Activated T-cell treated with anti-CD3 and anti-CD28 coated beads for 4 hours (primary cell): Measurements from ENCODE around the gene SUGCT.

Source experiments
- DNase-seq: peaks from one replicate; pipeline ENCODE4 v3.0.0-alpha.2; 2020

Gene SUGCT

DNA sequence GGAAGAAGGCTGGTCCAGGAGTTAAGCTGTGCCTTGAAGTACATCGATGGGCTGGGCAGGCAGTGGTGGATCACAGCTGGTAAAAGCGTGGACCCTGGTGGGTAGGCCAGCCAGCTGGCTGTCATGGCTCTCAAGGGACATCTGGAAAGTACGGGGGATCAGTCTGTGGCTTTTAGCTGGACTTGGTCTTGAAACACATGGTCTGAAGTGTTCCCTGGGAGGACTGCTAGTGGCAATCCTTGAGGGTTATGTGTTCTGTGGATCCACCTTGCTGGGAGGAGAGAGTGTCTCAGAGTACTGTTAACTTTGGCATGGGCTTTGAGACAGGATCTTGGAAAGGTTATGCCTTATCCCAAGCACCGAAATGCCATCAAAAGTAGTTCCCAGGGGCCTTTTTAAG is 754.3 kb downstream of the SUGCT start:
- DNase-seq = no peak

DNA sequence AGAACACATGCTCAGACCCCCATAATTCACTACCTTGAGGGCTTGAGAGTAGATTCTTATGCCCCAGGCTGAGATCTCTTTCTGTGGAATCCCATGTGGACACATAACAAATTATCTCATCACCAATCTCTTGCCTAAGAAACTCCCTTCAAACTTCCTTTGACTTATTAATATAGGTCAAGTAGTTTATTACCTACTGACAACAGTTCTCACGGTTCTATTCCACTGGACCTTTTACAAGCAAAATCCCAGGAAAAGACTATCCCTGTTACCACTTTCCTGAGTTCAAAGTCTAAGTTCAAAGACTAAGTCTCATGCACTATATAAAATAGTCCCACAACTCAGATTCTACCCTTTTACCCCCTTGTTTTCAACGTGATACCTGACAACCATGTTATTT is 754.7 kb downstream of the SUGCT start:
- DNase-seq = no peak

DNA sequence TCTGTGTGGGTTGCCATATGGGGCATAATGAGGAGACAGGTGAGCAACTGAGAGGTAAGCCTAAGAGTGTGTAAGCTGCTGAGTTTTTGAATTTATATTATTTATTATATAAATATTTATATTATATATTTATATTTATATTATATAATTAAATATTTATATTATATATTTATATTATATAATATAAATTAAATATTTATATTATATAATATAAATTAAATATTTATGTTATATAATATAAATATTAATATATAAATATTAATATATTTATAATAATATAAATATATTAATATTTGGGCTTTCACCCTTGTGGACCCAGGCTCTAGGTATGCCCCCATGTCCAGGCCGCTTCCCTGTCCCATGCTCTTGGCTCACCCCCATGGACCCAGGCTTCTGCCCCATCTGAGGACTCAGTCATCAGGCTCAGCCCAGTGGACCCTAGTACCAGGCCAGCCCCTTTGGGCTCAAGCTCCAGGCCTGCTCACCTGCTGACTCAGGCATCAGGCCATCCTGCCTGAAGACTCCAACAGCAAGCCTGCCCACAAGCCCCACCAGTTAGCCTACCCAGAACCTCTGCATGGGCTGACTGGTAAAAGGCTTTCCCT is 755.4 kb downstream of the SUGCT start:
- DNase-seq = no peak

DNA sequence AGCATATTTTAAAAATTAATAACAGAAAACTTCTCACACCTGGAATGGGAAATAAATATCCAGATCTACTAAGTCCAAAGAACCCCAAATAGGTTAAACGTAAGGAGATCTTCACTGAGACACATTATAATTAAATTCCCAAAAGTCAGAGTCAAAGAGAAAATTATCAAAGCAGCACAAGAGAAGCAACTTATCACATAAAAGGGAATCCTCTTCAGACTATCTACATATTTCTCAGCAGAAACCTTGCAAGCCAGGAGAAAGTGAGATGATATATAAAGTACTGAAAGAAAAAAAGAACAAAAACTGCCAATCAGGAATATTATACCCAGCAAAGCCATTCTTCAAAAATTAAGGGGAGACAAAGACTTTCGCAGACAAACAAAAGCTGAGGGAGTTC is 756.4 kb downstream of the SUGCT start:
- no peak for DNase-seq

DNA sequence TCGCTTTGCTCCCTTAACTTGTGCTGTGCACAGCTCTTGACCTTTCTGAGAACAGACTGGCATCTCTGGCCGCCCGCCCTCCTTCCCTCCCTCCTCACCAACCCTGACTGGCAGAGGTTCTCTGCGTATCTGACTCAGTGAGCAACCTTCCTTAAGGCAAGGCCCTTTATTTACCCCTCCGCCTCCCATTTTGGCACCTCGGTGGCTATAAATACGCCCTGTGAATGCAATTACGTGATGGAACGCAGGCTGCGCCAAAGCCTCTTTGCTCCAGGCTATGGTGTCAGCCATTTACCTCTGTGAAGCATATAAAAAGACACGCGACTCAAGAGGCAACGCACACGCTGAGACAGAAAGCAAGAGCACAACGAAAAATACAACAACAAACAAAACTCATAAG is 764.3 kb downstream of the SUGCT start:
- DNase-seq = no peak

DNA sequence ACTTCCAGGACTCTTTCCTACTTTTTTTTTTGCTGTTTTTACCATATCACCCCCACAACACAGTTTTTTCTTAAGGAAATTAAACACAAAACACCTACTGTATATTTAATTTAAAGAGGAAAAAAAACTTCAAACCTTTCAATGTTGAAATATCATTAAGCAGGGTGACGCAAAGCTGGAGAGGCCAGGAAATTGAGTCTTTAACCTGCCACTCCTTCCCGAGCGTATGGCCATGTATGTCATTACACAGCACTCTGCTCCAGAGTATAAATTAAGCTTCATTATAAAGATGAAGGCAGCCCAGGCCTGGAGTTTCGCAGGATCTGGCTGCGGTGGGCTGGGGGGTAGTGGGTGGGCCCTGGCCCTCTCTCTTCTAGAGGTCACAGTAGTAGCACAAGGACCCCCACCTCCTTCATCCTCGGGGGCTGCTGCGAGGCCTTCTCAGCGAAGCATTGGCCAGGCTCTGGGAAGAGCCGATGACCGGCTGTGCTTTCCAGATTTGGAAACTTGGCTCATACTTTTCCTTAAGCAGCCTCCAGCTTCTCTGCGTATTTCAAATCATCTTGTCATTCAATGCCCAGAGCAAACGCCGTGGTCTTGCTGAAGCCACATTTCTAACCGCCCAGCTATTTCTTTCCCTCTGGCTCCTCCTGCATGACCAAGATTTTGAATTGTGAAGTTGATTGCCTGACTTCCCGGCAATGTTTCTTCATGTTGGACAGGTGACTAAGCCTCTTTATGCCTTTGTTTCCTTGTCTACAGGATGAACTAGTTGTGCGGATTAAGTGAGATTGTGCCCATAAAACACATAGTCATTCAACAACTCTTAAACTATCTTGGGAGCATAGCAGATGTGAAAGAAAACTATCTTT is 765.1 kb downstream of the SUGCT start:
- DNase-seq = no peak

DNA sequence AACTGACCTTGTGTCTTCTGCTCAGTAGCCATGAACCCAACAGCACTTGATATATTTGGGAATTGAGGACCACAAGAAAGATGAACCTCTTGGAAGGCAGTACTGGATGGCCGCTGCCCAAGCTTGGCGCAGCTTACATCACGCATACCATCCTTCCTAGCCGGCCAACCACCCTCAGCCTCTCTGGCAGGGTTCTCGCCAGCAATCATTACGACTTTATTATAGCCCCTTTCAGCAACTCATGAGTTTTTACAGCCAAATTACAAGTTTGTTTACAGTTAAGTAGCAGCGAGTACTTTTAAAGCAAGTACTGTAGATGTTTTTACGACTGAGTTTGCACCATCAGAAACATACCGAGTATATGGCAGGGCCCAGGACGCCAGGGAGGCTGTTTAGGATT is 769.1 kb downstream of the SUGCT start:
- DNase-seq = no peak

DNA sequence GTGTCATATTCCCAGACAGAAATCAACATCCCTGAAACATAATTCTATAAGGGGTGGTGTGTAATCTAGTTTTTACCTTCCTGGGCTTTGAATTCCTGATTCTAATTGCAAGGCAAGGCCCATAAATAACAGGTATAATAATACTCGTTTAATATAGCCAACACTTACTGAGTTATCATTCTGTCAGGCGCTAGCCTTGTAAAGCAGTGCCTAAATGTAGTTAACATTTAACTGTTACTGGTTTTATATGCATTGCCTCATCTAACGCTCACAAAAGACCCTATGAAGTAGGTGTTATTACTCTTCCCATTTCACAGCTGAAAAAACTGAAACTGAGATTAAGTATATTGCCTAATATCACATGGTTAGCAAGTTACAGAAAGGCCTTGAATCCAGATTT is 772.5 kb downstream of the SUGCT start:
- DNase-seq = no peak

DNA sequence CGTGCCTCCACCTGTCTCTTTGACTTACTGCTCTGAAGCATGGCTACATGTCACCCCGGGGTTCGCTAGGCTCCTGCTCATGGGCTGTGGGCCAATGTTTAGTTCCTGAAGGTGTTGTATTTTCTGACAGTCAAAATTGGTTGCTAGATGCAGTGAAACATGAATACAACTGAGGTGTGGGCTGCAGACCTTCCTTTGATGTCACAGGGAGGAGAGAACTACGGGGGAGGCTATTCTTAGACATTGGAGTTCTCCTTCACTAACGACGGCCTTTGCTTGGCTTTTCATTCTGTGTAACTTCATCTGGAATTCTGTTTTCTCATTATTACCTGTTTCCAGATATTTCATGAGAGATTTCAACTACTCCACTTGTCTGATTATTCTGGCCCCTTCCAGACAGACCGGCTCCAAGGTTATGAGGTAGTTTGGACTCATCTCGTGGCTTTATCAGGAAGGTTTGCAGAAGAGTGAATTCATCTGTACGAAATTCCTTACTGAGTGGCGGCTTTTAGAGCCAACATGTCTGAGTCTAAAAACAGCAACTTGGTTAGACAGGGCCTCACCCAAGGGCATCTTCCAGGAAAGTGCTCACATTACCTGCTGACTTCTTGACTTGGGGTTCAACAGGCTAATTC is 774.7 kb downstream of the SUGCT start:
- DNase-seq = no peak
